ENCODE results near the gene MIDN.

GRCh38 chr19:1289686-1290025 is 41.3 kb downstream of the MIDN start:
- TF ChIP-seq CTCF (conservative IDR thresholded peaks at IDR 0.05 in 1 of 2, IDR thresholded peaks at IDR 0.05 in 1 of 2; ENCODE audit: low read depth in 1 of 2, low read length in 2 of 2) (no peak), EZH2 (IDR thresholded peaks at IDR 0.05; ENCODE audit: low read length, missing control alignments) (no peak)
